Measurements from ENCODE around the gene TP53I11.

The TP53I11 gene

DNA sequence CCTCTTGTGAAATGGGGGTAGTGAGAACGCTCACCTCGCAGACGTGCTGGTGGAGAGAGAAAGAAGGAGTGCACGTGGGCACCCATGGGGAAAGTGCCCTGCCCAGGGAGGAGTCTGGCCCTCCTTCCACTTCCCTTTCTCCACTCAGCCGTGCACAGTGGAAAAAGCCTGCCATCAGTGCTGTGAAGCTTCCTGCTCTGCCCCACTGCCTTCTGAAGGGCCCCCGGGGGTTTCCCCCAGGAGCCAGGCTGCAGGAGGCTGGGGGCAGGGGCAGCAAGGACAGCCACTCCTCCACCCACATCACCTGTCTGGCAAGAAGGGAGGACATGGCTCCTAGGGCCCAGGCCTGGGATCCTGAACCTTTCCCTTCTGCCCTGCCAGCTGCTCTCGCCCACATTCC, 7.6 kb downstream of the TP53I11 start:
- H3K27ac ChIP-seq = no peak overlapping the region
- TF ChIP-seq, protein P1, sequence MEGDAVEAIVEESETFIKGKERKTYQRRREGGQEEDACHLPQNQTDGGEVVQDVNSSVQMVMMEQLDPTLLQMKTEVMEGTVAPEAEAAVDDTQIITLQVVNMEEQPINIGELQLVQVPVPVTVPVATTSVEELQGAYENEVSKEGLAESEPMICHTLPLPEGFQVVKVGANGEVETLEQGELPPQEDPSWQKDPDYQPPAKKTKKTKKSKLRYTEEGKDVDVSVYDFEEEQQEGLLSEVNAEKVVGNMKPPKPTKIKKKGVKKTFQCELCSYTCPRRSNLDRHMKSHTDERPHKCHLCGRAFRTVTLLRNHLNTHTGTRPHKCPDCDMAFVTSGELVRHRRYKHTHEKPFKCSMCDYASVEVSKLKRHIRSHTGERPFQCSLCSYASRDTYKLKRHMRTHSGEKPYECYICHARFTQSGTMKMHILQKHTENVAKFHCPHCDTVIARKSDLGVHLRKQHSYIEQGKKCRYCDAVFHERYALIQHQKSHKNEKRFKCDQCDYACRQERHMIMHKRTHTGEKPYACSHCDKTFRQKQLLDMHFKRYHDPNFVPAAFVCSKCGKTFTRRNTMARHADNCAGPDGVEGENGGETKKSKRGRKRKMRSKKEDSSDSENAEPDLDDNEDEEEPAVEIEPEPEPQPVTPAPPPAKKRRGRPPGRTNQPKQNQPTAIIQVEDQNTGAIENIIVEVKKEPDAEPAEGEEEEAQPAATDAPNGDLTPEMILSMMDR (conservative IDR thresholded peaks at IDR 0.05) = no peak

DNA sequence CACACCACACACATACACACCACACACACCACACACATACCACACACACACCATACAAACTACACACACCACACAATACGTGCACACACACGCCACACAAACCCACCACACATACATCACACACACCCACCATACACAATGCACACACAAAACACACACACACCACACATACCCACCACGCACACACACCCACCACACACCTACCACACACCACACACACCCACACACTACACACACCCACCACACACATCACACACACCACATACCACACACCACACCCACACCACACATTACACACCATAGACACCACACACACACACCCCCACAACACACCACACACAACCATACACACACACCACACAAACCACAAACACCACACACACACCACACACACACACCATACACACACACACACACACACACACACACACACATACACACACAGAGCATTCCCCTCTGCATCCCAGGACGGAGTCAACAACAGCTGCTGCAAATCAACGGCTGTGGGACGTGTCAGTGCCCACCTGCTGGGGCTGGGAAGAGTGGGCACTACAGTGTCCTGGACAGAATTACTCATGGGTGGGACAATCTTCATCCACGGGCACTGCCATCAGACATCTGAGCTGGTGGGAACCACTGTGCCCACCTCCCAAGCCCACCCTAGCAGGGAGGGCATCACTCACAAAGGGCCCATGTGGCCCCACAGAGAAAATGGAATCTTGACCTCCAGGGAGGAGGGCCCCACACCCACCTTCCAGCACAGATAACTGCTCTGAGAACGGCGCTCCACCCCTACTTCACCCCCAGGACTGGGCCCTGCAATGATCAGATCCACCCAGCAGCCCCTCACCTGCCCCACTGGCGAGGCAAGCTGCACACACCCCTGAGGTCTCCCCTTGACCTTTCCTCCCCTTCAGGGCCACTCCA, 8.4 kb downstream of the TP53I11 start:
- no peak overlapping the region for H3K27ac ChIP-seq
- TF ChIP-seq, protein P1 (conservative IDR thresholded peaks at IDR 0.05) = no peak

DNA sequence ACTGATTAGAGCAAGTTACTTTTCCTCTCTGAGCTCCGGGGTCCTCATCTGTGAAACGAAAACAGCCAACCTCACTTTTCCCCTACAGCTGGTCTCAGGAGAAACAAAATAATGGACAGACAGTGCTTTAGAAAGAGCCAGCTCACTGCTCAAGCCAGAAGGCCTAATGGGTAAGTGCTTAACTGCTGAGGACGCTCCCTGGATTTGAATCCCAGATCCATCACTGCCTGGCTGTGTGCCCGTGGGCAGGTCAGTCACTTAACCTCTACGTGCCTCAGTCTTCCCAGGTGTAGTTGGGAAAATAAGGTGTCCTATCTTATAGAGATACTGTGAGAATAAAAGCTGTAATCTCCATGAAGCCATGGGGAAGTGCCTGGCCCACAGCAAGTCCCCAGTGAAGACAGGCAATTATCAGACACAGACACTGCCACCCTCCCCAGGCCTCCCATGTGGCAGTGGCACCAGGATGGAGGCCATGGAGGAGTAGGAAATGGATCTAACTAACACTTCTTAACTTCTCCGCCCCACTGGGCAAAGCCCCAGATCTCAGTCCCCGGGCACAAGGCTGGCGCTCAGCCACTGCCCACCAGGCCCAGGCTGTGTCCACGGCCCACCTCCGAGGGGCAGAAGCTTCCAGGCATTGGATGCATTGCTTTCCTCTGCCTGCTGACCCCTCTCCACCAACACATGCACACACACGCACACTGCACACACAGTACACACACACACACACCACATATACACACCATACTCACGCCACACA, 9.2 kb downstream of the TP53I11 start:
- H3K27ac ChIP-seq = no peak overlapping the region
- TF ChIP-seq, protein P1 (conservative IDR thresholded peaks at IDR 0.05) = no peak

DNA sequence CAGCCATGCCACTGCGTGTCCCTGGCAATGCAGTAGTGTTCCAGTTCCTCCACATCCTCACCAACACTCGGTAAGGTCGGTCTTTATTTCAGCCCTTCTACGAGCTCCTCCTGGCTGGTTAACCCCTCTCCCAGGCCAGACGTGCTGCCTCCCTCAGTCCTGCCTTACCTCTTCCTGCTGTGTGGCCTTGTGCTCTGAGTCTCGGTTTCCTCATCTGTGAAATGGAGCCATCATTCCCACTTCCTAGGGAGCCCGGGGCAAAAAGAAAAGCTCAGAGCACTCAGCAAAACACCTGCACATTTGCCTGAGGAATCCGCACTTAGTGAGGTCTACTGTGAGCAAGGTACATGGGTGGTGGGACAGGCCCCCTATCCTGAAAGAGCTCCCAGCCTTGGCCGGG, 9.8 kb downstream of the TP53I11 start:
- TF ChIP-seq, protein P1 (conservative IDR thresholded peaks at IDR 0.05) = no peak
- no peak overlapping the region for H3K27ac ChIP-seq

DNA sequence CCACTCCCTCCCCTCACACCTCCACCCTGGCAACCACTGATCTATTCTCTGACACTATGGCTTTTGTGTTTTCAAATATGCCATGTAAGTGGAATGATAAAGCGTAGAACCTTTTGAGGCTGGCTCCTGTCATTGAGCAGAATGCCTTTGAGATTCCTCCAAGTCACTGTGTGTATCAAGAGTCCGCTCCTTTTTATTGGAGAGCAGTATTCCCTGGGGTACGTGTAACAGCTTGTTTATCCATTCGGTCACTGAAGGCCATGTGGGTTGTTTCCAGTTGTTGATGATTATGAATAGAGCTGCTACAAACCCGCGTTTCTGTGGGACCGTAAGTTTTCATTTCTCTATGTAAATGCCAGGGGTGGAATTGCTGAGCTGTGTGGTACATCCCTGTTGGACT, 10.3 kb downstream of the TP53I11 start:
- TF ChIP-seq, protein P1 (conservative IDR thresholded peaks at IDR 0.05) = no peak
- no peak overlapping the region for H3K27ac ChIP-seq

DNA sequence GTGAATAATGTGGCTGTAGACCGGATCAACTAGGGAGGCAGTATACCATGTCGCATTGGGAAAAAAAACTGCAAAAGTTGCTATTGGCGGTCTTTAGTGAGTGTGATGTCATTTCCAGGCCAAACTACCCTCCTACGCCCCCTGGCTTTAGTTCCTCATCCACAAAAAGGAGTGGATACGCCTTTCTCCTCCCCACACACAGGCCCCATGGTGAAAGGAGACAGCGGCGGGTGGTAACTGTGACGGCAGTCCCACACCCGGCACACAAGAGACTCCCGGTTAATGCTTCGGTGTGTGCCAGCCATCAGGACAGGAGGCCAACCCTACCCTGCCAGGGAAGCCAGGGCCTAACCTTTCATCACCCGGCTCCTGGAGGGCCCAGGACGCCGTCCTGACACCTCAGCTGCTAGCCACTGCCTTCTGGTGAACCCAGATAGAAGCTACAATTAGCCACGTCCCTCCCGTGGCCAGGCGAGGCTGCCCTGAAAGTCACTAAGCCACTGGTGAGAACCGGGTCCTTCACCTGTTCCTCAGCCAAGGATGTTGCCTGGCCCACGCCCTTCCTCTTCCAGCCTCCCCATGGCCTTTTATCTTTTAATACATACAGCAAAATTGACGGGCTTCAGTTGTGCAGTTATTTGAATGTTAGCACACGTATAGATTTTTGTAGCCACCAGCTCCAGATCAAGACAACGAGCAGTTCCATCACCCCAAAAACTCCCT, 10.8 kb downstream of the TP53I11 start:
- TF ChIP-seq, protein P1 (conservative IDR thresholded peaks at IDR 0.05) = no peak
- no peak overlapping the region for H3K27ac ChIP-seq

All from VCaP (cell line).